ENCODE results near the gene EXD3.

- TF ChIP-seq, protein P1, sequence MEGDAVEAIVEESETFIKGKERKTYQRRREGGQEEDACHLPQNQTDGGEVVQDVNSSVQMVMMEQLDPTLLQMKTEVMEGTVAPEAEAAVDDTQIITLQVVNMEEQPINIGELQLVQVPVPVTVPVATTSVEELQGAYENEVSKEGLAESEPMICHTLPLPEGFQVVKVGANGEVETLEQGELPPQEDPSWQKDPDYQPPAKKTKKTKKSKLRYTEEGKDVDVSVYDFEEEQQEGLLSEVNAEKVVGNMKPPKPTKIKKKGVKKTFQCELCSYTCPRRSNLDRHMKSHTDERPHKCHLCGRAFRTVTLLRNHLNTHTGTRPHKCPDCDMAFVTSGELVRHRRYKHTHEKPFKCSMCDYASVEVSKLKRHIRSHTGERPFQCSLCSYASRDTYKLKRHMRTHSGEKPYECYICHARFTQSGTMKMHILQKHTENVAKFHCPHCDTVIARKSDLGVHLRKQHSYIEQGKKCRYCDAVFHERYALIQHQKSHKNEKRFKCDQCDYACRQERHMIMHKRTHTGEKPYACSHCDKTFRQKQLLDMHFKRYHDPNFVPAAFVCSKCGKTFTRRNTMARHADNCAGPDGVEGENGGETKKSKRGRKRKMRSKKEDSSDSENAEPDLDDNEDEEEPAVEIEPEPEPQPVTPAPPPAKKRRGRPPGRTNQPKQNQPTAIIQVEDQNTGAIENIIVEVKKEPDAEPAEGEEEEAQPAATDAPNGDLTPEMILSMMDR (conservative IDR thresholded peaks at IDR 0.05 in 1 of 2, IDR thresholded peaks at IDR 0.05 in 1 of 2; ENCODE audit: low read depth in 1 of 2, low read length in 2 of 2) = peak; percentile 13 to 14
- TF ChIP-seq EZH2 (IDR thresholded peaks at IDR 0.05; ENCODE audit: low read length, missing control alignments) = no peak
These were observed 103.8 kb downstream of the EXD3 start for GRCh38 chr9:137319011-137319738.
